ENCODE data around the gene MEIOC.

- TF ChIP-seq CTCF (conservative IDR thresholded peaks at IDR 0.05) = no peak
- no peak for TF ChIP-seq EZH2 (IDR thresholded peaks at IDR 0.05; ENCODE audit: low read depth)
Observed at GRCh38 chr17:44645341-44645740, 10.9 kb upstream of the MEIOC start.

Measured in PC-9 (cell line).